HEK293 (cell line): ENCODE data around the gene LRRC43.

Source experiments
- CTCF ChIP-seq: fragments of 450-650 bp; formaldehyde crosslinking; IDR thresholded peaks from 2 replicates; pipeline ENCODE4 v1.5.1; 2016; ENCODE audit warnings: missing biosample characterization, missing genetic modification characterization
- ZNF292 ChIP-seq: fragments of 450-650 bp; formaldehyde crosslinking; IDR thresholded peaks from 2 replicates; pipeline ENCODE4 v1.5.1; 2016; ENCODE audit warnings: low read depth, missing biosample characterization, missing genetic modification characterization, borderline replicate concordance
- ZNF335 ChIP-seq: fragments of 450-650 bp; formaldehyde crosslinking; conservative IDR thresholded peaks from 2 replicates; pipeline ENCODE4 v1.5.1; 2016; ENCODE audit warnings: missing biosample characterization, missing genetic modification characterization
- ZNF521 ChIP-seq: fragments of 450-650 bp; formaldehyde crosslinking; IDR thresholded peaks from 2 replicates; pipeline ENCODE4 v1.5.1; 2017; ENCODE audit warnings: missing biosample characterization, mild to moderate bottlenecking, missing genetic modification characterization
- ZNF660 ChIP-seq: fragments of 450-650 bp; IDR thresholded peaks from 2 replicates; pipeline ENCODE4 v1.5.1; 2018; ENCODE audit warnings: missing biosample characterization, mild to moderate bottlenecking, missing genetic modification characterization
- ZNF791 ChIP-seq: fragments of 450-650 bp; formaldehyde crosslinking; IDR thresholded peaks from 2 replicates; pipeline ENCODE4 v1.5.1; 2016; ENCODE audit warnings: missing biosample characterization, missing genetic modification characterization

GRCh38 chr12:122147514-122148290 lies 35.2 kb upstream of the LRRC43 start:
- TF ChIP-seq ZNF292 (tag by site-specific recombination) (no peak), CTCF (tag by site-specific recombination) (no peak), ZNF521 (tag by site-specific recombination) (no peak), ZNF791 (no peak), ZNF660 (no peak), ZNF335 (tag by site-specific recombination) (no peak)
